ENCODE results near the gene MYLIP. TPM values are rescaled to one million over a fixed set of nuclear protein-coding genes. Genes with fewer than 3 reads are reported as not detected.
A peak's percentile ranks its signal among the peaks of the same experiment; 100 is the strongest.

The MYLIP gene
- total and polyA plus RNA-seq, 2 of the 13 experiments (the other 11 are each of a cell fraction or from before 2014, with no cell fraction given): 3.4 to 10.8 TPM

DNA sequence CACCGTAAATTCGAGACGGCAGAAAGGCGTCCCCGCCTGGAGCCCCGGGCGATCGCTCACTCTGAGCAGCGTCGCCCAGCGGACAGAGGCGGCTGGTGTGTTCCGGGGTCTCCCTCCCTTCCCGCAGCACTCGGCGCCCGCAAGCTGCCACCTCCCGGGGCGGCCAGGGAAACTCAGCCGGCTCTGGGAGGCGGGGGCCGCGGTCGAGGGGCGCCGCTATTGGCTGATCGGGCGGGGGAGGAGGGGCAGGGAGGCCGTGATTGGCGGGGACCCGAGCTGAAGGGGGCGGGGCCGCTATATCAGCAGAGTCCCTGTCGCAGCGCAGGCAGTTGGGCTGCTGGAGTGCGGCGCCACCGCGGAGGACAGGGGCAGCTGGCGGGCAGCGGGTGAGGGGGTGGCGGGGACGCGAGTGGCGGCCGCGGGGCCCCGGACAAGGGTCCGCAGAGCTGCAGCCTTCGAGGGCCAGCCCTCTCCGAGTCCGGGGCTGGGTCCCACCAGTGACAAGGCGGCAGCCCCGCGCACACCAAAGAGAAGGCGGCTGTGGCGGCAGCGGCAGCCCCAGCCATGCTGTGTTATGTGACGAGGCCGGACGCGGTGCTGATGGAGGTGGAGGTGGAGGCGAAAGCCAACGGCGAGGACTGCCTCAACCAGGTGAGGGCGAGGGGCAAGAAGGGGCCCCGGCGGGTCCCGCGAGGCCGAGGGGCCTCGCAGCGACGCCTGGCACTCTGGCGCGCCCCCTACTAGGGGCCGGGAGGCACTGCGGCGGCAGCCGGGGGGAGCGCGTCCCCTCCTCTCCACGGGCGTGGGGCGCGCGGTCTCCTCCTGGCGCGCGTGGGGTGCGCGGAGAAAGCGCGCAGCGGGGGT lies at the start of gene MYLIP (continued):
- TF ChIP-seq, protein P1, sequence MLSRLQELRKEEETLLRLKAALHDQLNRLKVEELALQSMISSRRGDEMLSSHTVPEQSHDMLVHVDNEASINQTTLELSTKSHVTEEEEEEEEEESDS (CRISPR knock-in tag; IDR thresholded peaks at IDR 0.05; ENCODE audit: borderline replicate concordance): peak; percentile 52; the same call in 1 of the 2 replicates
- TF ChIP-seq WIZ (CRISPR knock-in tag; IDR thresholded peaks at IDR 0.05): peak; percentile 76
- TF ChIP-seq ZNF317 (CRISPR knock-in tag; IDR thresholded peaks at IDR 0.05): peak; percentile 83
- TF ChIP-seq KDM5A (IDR thresholded peaks at IDR 0.05; ENCODE audit: borderline replicate concordance, low read length): peak; percentile 36; the same call in 1 of the 2 replicates
- TF ChIP-seq, protein P2, sequence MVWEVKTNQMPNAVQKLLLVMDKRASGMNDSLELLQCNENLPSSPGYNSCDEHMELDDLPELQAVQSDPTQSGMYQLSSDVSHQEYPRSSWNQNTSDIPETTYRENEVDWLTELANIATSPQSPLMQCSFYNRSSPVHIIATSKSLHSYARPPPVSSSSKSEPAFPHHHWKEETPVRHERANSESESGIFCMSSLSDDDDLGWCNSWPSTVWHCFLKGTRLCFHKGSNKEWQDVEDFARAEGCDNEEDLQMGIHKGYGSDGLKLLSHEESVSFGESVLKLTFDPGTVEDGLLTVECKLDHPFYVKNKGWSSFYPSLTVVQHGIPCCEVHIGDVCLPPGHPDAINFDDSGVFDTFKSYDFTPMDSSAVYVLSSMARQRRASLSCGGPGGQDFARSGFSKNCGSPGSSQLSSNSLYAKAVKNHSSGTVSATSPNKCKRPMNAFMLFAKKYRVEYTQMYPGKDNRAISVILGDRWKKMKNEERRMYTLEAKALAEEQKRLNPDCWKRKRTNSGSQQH (CRISPR knock-in tag; IDR thresholded peaks at IDR 0.05; ENCODE audit: low read depth): no peak; the same call in 1 of the 2 replicates
- no peak for TF ChIP-seq JUND (CRISPR knock-in tag; IDR thresholded peaks at IDR 0.05)
- TF ChIP-seq THYN1 (CRISPR knock-in tag; IDR thresholded peaks at IDR 0.05; ENCODE audit: borderline replicate concordance, low read depth): 0 out of 2 replicates have a peak, but pooled peaks have one; percentile 56
- 0 out of 2 replicates have a peak, but pooled peaks have one; percentile 73 for TF ChIP-seq ZNF747 (CRISPR knock-in tag; IDR thresholded peaks at IDR 0.05; ENCODE audit: borderline replicate concordance)
- TF ChIP-seq PCBP1 (IDR thresholded peaks at IDR 0.05; ENCODE audit: borderline replicate concordance, low read depth, low read length): 0 out of 2 replicates have a peak, but pooled peaks have one; percentile 45
- TF ChIP-seq, protein P3, sequence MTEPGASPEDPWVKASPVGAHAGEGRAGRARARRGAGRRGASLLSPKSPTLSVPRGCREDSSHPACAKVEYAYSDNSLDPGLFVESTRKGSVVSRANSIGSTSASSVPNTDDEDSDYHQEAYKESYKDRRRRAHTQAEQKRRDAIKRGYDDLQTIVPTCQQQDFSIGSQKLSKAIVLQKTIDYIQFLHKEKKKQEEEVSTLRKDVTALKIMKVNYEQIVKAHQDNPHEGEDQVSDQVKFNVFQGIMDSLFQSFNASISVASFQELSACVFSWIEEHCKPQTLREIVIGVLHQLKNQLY (CRISPR knock-in tag; IDR thresholded peaks at IDR 0.05): peak; percentile 65; the same call in 1 of the 2 replicates
- peak; percentile 78 for TF ChIP-seq TBX2 (CRISPR knock-in tag; IDR thresholded peaks at IDR 0.05; ENCODE audit: borderline replicate concordance)
- TF ChIP-seq TCF12 (IDR thresholded peaks at IDR 0.05): no peak
- peak; percentile 63; the same call in 1 of the 2 replicates for TF ChIP-seq TCF12 (CRISPR knock-in tag; IDR thresholded peaks at IDR 0.05)
- no peak for TF ChIP-seq ZNF841 (CRISPR knock-in tag; IDR thresholded peaks at IDR 0.05; ENCODE audit: borderline replicate concordance)
- TF ChIP-seq ZBTB7A (CRISPR knock-in tag; IDR thresholded peaks at IDR 0.05): 0 out of 2 replicates have a peak, but pooled peaks have one; percentile 65
- TF ChIP-seq, protein P4, sequence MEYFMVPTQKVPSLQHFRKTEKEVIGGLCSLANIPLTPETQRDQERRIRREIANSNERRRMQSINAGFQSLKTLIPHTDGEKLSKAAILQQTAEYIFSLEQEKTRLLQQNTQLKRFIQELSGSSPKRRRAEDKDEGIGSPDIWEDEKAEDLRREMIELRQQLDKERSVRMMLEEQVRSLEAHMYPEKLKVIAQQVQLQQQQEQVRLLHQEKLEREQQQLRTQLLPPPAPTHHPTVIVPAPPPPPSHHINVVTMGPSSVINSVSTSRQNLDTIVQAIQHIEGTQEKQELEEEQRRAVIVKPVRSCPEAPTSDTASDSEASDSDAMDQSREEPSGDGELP (IDR thresholded peaks at IDR 0.05; ENCODE audit: borderline replicate concordance, low read depth): peak; percentile 19; the same call in 1 of the 2 replicates
- TF ChIP-seq, protein P5, sequence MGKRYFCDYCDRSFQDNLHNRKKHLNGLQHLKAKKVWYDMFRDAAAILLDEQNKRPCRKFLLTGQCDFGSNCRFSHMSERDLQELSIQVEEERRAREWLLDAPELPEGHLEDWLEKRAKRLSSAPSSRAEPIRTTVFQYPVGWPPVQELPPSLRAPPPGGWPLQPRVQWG (CRISPR knock-in tag; IDR thresholded peaks at IDR 0.05; ENCODE audit: borderline replicate concordance, low read depth): no peak
- TF ChIP-seq, protein P6, sequence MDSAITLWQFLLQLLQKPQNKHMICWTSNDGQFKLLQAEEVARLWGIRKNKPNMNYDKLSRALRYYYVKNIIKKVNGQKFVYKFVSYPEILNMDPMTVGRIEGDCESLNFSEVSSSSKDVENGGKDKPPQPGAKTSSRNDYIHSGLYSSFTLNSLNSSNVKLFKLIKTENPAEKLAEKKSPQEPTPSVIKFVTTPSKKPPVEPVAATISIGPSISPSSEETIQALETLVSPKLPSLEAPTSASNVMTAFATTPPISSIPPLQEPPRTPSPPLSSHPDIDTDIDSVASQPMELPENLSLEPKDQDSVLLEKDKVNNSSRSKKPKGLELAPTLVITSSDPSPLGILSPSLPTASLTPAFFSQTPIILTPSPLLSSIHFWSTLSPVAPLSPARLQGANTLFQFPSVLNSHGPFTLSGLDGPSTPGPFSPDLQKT (CRISPR knock-in tag; IDR thresholded peaks at IDR 0.05; ENCODE audit: borderline replicate concordance): no peak
- no peak; the same call in 1 of the 2 replicates for TF ChIP-seq MEF2D (CRISPR knock-in tag; IDR thresholded peaks at IDR 0.05)
- TF ChIP-seq FOXA1 (IDR thresholded peaks at IDR 0.05): no peak
- TF ChIP-seq FOXA1 (CRISPR knock-in tag; IDR thresholded peaks at IDR 0.05): no peak
- peak; percentile 93 for TF ChIP-seq ZNF563 (CRISPR knock-in tag; IDR thresholded peaks at IDR 0.05)
- TF ChIP-seq HDAC6 (IDR thresholded peaks at IDR 0.05; ENCODE audit: low read depth, low read length): no peak
- TF ChIP-seq ZNF335 (CRISPR knock-in tag; IDR thresholded peaks at IDR 0.05): peak; percentile 73; the same call in 1 of the 2 replicates
- TF ChIP-seq ZNF180 (CRISPR knock-in tag; IDR thresholded peaks at IDR 0.05; ENCODE audit: borderline replicate concordance, low read depth): no peak
